Measurements from ENCODE around the gene NFATC2. TPM values are rescaled to one million over a fixed set of nuclear protein-coding genes. Genes with fewer than 3 reads are reported as not detected.
A peak's percentile ranks its signal among the peaks of the same experiment; 100 is the strongest.

The NFATC2 gene
- total and polyA plus RNA-seq, 2 of the 8 experiments (the other 6 are each of a cell fraction or from before 2014, with no cell fraction given), result 0.27 to 0.91 TPM

DNA sequence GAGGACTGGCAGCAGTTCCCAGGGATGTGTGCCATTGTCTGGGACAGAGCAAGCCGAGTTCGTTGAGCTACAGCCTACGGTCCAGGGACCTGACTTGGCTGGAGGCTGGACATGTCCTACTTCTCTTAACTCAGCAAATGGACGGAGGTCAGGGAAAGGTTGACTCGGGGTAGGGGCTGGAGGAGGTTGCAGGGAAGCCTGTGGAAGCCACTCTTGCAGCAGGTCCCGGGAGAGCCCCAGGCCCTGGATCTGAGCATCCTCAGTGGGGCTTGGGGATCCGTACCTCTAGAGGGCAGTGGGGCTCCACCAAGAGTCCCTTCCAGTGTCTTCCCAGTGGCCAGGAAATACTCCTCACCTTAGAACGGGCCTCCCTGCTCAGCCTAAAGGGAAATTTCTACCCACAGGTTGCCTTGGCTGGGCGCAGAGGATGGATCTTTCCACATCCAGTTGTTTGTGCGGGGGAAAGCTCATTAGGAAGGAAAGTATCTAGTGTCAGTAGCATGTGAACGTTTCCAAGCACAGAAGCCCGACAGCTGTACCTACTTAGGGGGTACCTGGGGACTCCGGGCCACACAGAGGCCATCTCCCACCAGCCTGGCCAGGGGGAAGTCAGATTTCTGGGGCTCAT is 170.2 kb downstream of the NFATC2 start:
- Histone ChIP-seq H3K18ac (ENCODE audit: extremely low read depth, low read length) (peak overlapping the region; percentile 19), H4K8ac (ENCODE audit: extremely low read depth, insufficient read depth, low read length) (no peak overlapping the region), H3K14ac (ENCODE audit: insufficient read length) (no peak overlapping the region), H2BK5ac (ENCODE audit: low read depth, low read length) (no peak overlapping the region), H3K23ac (ENCODE audit: insufficient read length) (no peak overlapping the region), H3K4me3 (ENCODE audit: extremely low read depth in 1 of 4, insufficient read depth in 2 of 4, low read depth in 3 of 4, low read length in 4 of 4) (no peak overlapping the region), H3K79me1 (ENCODE audit: low read depth, low read length) (no peaks in the 10 kb centered on the region), H3K27ac (ENCODE audit: low read depth, low read length) (no peak overlapping the region), H2BK15ac (ENCODE audit: low read length) (no peak overlapping the region), H3K9ac (replicated peaks in 1 of 4; ENCODE audit: extremely low read depth in 1 of 4, low read depth in 3 of 4, low read length in 3 of 4) (no peak overlapping the region), H3K56ac (replicated peaks; ENCODE audit: insufficient read length, low read depth, low read length) (no peak overlapping the region), H2AK5ac (ENCODE audit: low read depth, low read length) (no peak overlapping the region), H3K79me2 (ENCODE audit: control insufficient read depth in 1 of 2, insufficient read depth in 2 of 2, low read length in 2 of 2) (no peaks in the 10 kb centered on the region), H4K91ac (replicated peaks; ENCODE audit: insufficient read length, low read length) (no peak overlapping the region), H2BK20ac (ENCODE audit: low read length) (no peak overlapping the region), H3K23me2 (ENCODE audit: low read depth, low read length) (no peaks in the 10 kb centered on the region), H3K4me2 (ENCODE audit: insufficient read depth in 1 of 2, low read depth in 2 of 2, low read length in 2 of 2) (no peak overlapping the region), H3K27me3 (replicated peaks in 1 of 4; ENCODE audit: control insufficient read depth in 3 of 4, extremely low read depth in 1 of 4, insufficient read depth in 3 of 4, low read length in 3 of 4) (no peaks in the 10 kb centered on the region), H3K4ac (replicated peaks; ENCODE audit: insufficient read length, low read depth, low read length) (no peak overlapping the region), H4K5ac (ENCODE audit: insufficient read length, low read depth, low read length) (no peak overlapping the region), H3K36me3 (ENCODE audit: control insufficient read depth in 2 of 4, insufficient read depth in 4 of 4, low read length in 3 of 4) (no peaks in the 10 kb centered on the region), H2BK120ac (replicated peaks; ENCODE audit: low read depth, low read length) (no peak overlapping the region), H3K9me3 (ENCODE audit: insufficient read depth in 2 of 2, low read depth in 1 of 2, low read length in 1 of 2) (no peaks in the 10 kb centered on the region), H4K20me1 (replicated peaks in 1 of 2; ENCODE audit: control insufficient read depth in 1 of 2, insufficient read depth in 2 of 2, low read length in 2 of 2) (no peaks in the 10 kb centered on the region), H3K4me1 (replicated peaks in 1 of 4; ENCODE audit: control insufficient read depth in 3 of 4, insufficient read depth in 4 of 4, low read length in 3 of 4) (peaks cover 2 to 4% (median 2%) of the 10 kb centered on the region in 4 experiments; a peak in 3 of 7 replicates), H2AFZ (ENCODE audit: low read length) (peak overlapping the region; percentile 83), H2BK12ac (ENCODE audit: low read depth, low read length) (no peak overlapping the region)
- peak; percentile 13 for FAIRE-seq
- ChIA-PET POLR2A (ENCODE audit: partially characterized antibody) (interaction anchor here (0.7 kb wide), 1 partner anchor 521 kb away, joined by 3 read pairs; no protein-coding TSS in a partner anchor), CTCF (ENCODE audit: partially characterized antibody) (interaction anchor here (0.6 to 3.6 kb wide), 26 partner anchors 13 to 384 kb away, joined by 3 to 15 read pairs (median 4); no protein-coding TSS in a partner anchor)
- DNase-seq (ENCODE audit: low read depth in 1 of 2, low spot score in 2 of 2), result peak; percentile 63 to 85
- WGBS, 2 experiments (ENCODE audit: extremely low coverage in 1 of 2, insufficient coverage in 1 of 2, insufficient read length in 1 of 2, insufficient replicate concordance in 2 of 2, low coverage in 1 of 2, low lambda C conversion rate in 2 of 2, missing lambda C conversion rate in 1 of 2), result 55% methylated on average over 13 of the region's 13 CpGs; no CpG with 5 or more reads in 1 of the 2 experiments
- peak; percentile 96 for TF ChIP-seq RAD21 (IDR thresholded peaks at IDR 0.05 in 1 of 2, conservative IDR thresholded peaks at IDR 0.05 in 1 of 2; ENCODE audit: low read depth in 2 of 2, low read length in 2 of 2)
- no peak for TF ChIP-seq BRCA1 (IDR thresholded peaks at IDR 0.05; ENCODE audit: low read depth, low read length)
- TF ChIP-seq POLR2A (IDR thresholded peaks at IDR 0.05; ENCODE audit: control extremely low read depth in 1 of 2, low read depth in 2 of 2, low read length in 2 of 2), result no peak
- TF ChIP-seq CBX8 (IDR thresholded peaks at IDR 0.05; ENCODE audit: borderline replicate concordance, low read depth, low read length), result no peak
- TF ChIP-seq SIX5 (IDR thresholded peaks at IDR 0.05; ENCODE audit: low read depth, low read length), result no peak
- no peak for TF ChIP-seq EP300 (IDR thresholded peaks at IDR 0.05; ENCODE audit: borderline replicate concordance in 1 of 2, low read depth in 2 of 2, low read length in 2 of 2)
- TF ChIP-seq RXRA (IDR thresholded peaks at IDR 0.05; ENCODE audit: insufficient read depth, low read depth, low read length), result no peak
- TF ChIP-seq EZH2 (IDR thresholded peaks at IDR 0.05; ENCODE audit: low read depth, low read length, severe bottlenecking), result no peak
- TF ChIP-seq, protein P1, sequence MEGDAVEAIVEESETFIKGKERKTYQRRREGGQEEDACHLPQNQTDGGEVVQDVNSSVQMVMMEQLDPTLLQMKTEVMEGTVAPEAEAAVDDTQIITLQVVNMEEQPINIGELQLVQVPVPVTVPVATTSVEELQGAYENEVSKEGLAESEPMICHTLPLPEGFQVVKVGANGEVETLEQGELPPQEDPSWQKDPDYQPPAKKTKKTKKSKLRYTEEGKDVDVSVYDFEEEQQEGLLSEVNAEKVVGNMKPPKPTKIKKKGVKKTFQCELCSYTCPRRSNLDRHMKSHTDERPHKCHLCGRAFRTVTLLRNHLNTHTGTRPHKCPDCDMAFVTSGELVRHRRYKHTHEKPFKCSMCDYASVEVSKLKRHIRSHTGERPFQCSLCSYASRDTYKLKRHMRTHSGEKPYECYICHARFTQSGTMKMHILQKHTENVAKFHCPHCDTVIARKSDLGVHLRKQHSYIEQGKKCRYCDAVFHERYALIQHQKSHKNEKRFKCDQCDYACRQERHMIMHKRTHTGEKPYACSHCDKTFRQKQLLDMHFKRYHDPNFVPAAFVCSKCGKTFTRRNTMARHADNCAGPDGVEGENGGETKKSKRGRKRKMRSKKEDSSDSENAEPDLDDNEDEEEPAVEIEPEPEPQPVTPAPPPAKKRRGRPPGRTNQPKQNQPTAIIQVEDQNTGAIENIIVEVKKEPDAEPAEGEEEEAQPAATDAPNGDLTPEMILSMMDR (IDR thresholded peaks at IDR 0.05; ENCODE audit: control extremely low read depth in 1 of 3, insufficient read depth in 1 of 3, low read depth in 1 of 3, low read length in 3 of 3), result peak; percentile 78 to 92 (median 86)
- no peak for TF ChIP-seq PHF8 (conservative IDR thresholded peaks at IDR 0.05; ENCODE audit: low read depth, low read length)
